ENCODE measurements around the gene METTL18.

Gene METTL18

DNA sequence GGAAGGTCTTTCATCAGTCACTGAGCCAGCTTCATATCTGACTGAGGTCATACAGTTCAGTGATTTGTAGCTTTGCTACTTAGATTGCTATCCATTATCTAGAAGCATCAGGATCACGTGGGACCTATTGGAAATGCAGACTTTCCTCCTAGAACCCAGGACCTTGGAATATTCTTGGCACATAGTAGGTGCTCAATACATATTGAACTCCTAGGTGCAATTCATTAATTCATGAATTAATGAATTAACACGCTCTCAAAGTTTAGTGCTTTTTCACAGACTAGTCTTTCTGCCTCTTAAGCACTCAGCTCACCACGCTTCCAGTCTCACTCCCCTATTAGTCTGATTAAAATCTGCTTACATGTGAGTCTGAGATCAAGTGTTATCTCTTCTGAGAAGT lies 12.1 kb downstream of the METTL18 start:
- ChIA-PET CTCF (interaction anchor here (1.5 kb wide), 1 partner anchor 70 kb away, joined by 4 read pairs; no protein-coding TSS in a partner anchor), POLR2A (interaction anchor here (2.5 kb wide), 1 partner anchor 12 kb away, joined by 10 read pairs; the partner anchor contains the start of gene METTL18)
- TF ChIP-seq IKZF3 (tag by site-specific recombination; IDR thresholded peaks at IDR 0.05) (no peak), ZNF132 (tag by site-specific recombination; IDR thresholded peaks at IDR 0.05; ENCODE audit: borderline replicate concordance) (no peak), ZNF214 (tag by site-specific recombination; IDR thresholded peaks at IDR 0.05; ENCODE audit: borderline replicate concordance) (no peak), KLF1 (tag by site-specific recombination; IDR thresholded peaks at IDR 0.05) (no peak), KLF7 (tag by site-specific recombination; IDR thresholded peaks at IDR 0.05; ENCODE audit: borderline replicate concordance) (no peak), ZNF16 (tag by site-specific recombination; IDR thresholded peaks at IDR 0.05; ENCODE audit: low read depth) (no peak), ZNF174 (tag by site-specific recombination; IDR thresholded peaks at IDR 0.05) (no peak), ZSCAN16 (tag by site-specific recombination; IDR thresholded peaks at IDR 0.05) (no peak)
- TF ChIP-seq, protein P1, sequence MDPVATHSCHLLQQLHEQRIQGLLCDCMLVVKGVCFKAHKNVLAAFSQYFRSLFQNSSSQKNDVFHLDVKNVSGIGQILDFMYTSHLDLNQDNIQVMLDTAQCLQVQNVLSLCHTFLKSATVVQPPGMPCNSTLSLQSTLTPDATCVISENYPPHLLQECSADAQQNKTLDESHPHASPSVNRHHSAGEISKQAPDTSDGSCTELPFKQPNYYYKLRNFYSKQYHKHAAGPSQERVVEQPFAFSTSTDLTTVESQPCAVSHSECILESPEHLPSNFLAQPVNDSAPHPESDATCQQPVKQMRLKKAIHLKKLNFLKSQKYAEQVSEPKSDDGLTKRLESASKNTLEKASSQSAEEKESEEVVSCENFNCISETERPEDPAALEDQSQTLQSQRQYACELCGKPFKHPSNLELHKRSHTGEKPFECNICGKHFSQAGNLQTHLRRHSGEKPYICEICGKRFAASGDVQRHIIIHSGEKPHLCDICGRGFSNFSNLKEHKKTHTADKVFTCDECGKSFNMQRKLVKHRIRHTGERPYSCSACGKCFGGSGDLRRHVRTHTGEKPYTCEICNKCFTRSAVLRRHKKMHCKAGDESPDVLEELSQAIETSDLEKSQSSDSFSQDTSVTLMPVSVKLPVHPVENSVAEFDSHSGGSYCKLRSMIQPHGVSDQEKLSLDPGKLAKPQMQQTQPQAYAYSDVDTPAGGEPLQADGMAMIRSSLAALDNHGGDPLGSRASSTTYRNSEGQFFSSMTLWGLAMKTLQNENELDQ (tag by site-specific recombination; IDR thresholded peaks at IDR 0.05; ENCODE audit: low read depth), result no peak
- TF ChIP-seq, protein P2, sequence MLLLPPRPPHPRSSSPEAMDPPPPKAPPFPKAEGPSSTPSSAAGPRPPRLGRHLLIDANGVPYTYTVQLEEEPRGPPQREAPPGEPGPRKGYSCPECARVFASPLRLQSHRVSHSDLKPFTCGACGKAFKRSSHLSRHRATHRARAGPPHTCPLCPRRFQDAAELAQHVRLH (tag by site-specific recombination; IDR thresholded peaks at IDR 0.05), result no peak
- TF ChIP-seq, protein P3, sequence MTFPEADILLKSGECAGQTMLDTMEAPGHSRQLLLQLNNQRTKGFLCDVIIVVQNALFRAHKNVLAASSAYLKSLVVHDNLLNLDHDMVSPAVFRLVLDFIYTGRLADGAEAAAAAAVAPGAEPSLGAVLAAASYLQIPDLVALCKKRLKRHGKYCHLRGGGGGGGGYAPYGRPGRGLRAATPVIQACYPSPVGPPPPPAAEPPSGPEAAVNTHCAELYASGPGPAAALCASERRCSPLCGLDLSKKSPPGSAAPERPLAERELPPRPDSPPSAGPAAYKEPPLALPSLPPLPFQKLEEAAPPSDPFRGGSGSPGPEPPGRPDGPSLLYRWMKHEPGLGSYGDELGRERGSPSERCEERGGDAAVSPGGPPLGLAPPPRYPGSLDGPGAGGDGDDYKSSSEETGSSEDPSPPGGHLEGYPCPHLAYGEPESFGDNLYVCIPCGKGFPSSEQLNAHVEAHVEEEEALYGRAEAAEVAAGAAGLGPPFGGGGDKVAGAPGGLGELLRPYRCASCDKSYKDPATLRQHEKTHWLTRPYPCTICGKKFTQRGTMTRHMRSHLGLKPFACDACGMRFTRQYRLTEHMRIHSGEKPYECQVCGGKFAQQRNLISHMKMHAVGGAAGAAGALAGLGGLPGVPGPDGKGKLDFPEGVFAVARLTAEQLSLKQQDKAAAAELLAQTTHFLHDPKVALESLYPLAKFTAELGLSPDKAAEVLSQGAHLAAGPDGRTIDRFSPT (tag by site-specific recombination; IDR thresholded peaks at IDR 0.05), result no peak
- TF ChIP-seq, protein P4, sequence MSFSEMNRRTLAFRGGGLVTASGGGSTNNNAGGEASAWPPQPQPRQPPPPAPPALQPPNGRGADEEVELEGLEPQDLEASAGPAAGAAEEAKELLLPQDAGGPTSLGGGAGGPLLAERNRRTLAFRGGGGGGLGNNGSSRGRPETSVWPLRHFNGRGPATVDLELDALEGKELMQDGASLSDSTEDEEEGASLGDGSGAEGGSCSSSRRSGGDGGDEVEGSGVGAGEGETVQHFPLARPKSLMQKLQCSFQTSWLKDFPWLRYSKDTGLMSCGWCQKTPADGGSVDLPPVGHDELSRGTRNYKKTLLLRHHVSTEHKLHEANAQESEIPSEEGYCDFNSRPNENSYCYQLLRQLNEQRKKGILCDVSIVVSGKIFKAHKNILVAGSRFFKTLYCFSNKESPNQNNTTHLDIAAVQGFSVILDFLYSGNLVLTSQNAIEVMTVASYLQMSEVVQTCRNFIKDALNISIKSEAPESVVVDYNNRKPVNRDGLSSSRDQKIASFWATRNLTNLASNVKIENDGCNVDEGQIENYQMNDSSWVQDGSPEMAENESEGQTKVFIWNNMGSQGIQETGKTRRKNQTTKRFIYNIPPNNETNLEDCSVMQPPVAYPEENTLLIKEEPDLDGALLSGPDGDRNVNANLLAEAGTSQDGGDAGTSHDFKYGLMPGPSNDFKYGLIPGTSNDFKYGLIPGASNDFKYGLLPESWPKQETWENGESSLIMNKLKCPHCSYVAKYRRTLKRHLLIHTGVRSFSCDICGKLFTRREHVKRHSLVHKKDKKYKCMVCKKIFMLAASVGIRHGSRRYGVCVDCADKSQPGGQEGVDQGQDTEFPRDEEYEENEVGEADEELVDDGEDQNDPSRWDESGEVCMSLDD (tag by site-specific recombination; IDR thresholded peaks at IDR 0.05), result no peak
- no peaks in the 10 kb centered on the region for H3K4me1 ChIP-seq (ENCODE audit: control insufficient read depth, insufficient read depth, low read length)
- H3K4me3 ChIP-seq (ENCODE audit: low read depth, low read length), result no peak overlapping the region
- no peaks in the 10 kb centered on the region for H3K36me3 ChIP-seq (ENCODE audit: control insufficient read depth in 2 of 2, insufficient read depth in 1 of 2, low read length in 2 of 2)
- no peak overlapping the region for H3K27ac ChIP-seq (ENCODE audit: extremely low read depth, low read depth, low read length)
- no peaks in the 10 kb centered on the region for H3K9me3 ChIP-seq (ENCODE audit: control insufficient read depth, insufficient read depth, low read depth, low read length)

DNA sequence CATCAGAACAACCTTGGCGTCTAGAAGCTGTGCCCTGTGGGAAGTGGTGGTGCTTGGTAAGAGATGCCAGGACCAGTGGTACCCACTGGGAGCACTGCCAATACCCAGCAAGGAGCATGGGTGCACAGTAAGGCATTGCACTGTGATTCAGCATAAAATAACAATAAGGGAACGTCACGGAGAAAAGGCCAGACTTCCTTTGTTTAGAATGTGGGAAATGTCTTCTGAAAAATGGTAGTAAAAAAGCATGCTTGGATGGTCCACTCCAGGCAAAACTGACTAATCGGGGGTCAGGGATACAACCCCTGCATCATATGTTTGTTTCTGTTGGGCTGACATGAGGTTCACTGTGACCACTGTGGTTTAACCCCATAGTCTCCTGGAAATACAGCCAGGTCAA lies 14.7 kb downstream of the METTL18 start:
- no peak overlapping the region for H3K27ac ChIP-seq (ENCODE audit: extremely low read depth, low read depth, low read length)
- POLR2A ChIA-PET, result no interaction called here
- CTCF ChIA-PET, result no interaction called here

DNA sequence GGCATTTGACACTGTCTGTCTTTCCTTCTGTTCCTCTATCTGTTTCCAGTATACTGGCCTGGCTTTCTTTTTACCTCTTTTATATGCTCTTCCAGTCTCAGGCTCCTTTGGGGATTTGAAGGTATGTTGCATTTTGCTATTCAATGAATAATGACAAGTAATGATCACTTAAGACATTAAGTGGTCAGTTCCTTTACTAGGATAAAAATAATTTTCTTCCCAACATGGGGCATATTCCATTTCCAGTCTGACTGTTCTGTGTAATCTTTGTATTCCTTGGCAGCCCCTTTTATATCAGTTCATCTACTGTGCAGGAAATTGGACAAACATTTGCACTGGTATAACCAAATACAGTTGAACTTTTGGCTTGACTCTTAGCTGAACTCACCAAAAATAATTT lies 15.6 kb downstream of the METTL18 start:
- POLR2A ChIA-PET, result no interaction called here
- H3K27ac ChIP-seq (ENCODE audit: extremely low read depth, low read depth, low read length), result no peak overlapping the region
- TF ChIP-seq ZNF114 (tag by site-specific recombination; IDR thresholded peaks at IDR 0.05) (no peak), ZNF529 (tag by site-specific recombination; IDR thresholded peaks at IDR 0.05; ENCODE audit: insufficient replicate concordance) (no peak), ZNF596 (tag by site-specific recombination; IDR thresholded peaks at IDR 0.05) (no peak), ZNF530 (tag by site-specific recombination; IDR thresholded peaks at IDR 0.05; ENCODE audit: low read depth) (no peak)
- H3K36me3 ChIP-seq (ENCODE audit: control insufficient read depth in 2 of 2, insufficient read depth in 1 of 2, low read length in 2 of 2), result no peaks in the 10 kb centered on the region
- no peak overlapping the region for H3K4me3 ChIP-seq (ENCODE audit: low read depth, low read length)
- H3K4me1 ChIP-seq (ENCODE audit: control insufficient read depth, insufficient read depth, low read length), result no peaks in the 10 kb centered on the region
- CTCF ChIA-PET, result no interaction called here
- H3K9me3 ChIP-seq (ENCODE audit: control insufficient read depth, insufficient read depth, low read depth, low read length), result no peaks in the 10 kb centered on the region

More for the DNA sequence above, 14.7 kb downstream of the METTL18 start:
- Histone ChIP-seq H3K4me1 (ENCODE audit: control insufficient read depth, insufficient read depth, low read length) (no peaks in the 10 kb centered on the region), H3K9me3 (ENCODE audit: control insufficient read depth, insufficient read depth, low read depth, low read length) (no peaks in the 10 kb centered on the region), H3K4me3 (ENCODE audit: low read depth, low read length) (no peak overlapping the region), H3K36me3 (ENCODE audit: control insufficient read depth in 2 of 2, insufficient read depth in 1 of 2, low read length in 2 of 2) (no peaks in the 10 kb centered on the region)
- TF ChIP-seq MZF1 (tag by site-specific recombination; IDR thresholded peaks at IDR 0.05; ENCODE audit: borderline replicate concordance) (no peak), ZNF223 (tag by site-specific recombination; IDR thresholded peaks at IDR 0.05) (no peak), GLIS1 (tag by site-specific recombination; IDR thresholded peaks at IDR 0.05) (no peak), HOXA7 (CRISPR knock-in tag; IDR thresholded peaks at IDR 0.05; ENCODE audit: borderline replicate concordance) (no peak), ZNF529 (tag by site-specific recombination; IDR thresholded peaks at IDR 0.05; ENCODE audit: insufficient replicate concordance) (no peak), ZNF560 (tag by site-specific recombination; IDR thresholded peaks at IDR 0.05; ENCODE audit: borderline replicate concordance) (no peak)

Measured in HEK293 (cell line).